MM.1S (cell line): Measurements from ENCODE around the gene BMF.

ENCODE experiments used
- DNase-seq: peaks from one replicate; pipeline ENCODE4 v3.0.0-alpha.2; 2015
- H2AFZ ChIP-seq: fragments of 300-600 bp; sonication (generic); 2 replicates; pipeline ENCODE4 v1.6.0; 2016; ENCODE audit warnings: antibody characterized with exemption, low read length
- H3F3A ChIP-seq: fragments of 300-600 bp; sonication (generic); 2 replicates; pipeline ENCODE4 v1.6.1; 2016; ENCODE audit warnings: mild to moderate bottlenecking, antibody characterized with exemption, low read length, moderate library complexity, mixed read lengths; ENCODE audit not compliant: insufficient read depth
- H3K27ac ChIP-seq: fragments of 300-600 bp; sonication (generic); 2 replicates; pipeline ENCODE4 v1.5.1; 2016; ENCODE audit warnings: mild to moderate bottlenecking, low read length
- H3K27me3 ChIP-seq: fragments of 300-600 bp; sonication (generic); replicated peaks from 2 replicates; pipeline ENCODE4 v1.6.0; 2016; ENCODE audit warnings: low read length; ENCODE audit not compliant: insufficient read depth
- H3K36me3 ChIP-seq: fragments of 300-600 bp; sonication (generic); replicated peaks from 2 replicates; pipeline ENCODE4 v1.6.1; 2016; ENCODE audit warnings: mild to moderate bottlenecking, low read length, mixed read lengths; ENCODE audit not compliant: insufficient read depth
- H3K4me1 ChIP-seq: fragments of 300-600 bp; sonication (generic); 2 replicates; pipeline ENCODE4 v1.6.1; 2016; ENCODE audit warnings: low read length, mixed read lengths
- H3K4me2 ChIP-seq: fragments of 300-600 bp; sonication (generic); 2 replicates; pipeline ENCODE4 v1.6.0; 2016; ENCODE audit warnings: low read depth, low read length
- H3K4me3 ChIP-seq: fragments of 300-600 bp; sonication (generic); 2 replicates; pipeline ENCODE4 v1.5.1; 2016; ENCODE audit warnings: low read length, mixed read lengths
- H3K79me2 ChIP-seq: fragments of 300-600 bp; sonication (generic); 2 replicates; pipeline ENCODE4 v1.6.1; 2016; ENCODE audit warnings: mixed run types, low read length, mixed read lengths
- H3K9ac ChIP-seq: fragments of 300-600 bp; sonication (generic); 2 replicates; pipeline ENCODE4 v1.6.1; 2016; ENCODE audit warnings: low read length, mixed read lengths
- H3K9me2 ChIP-seq: fragments of 300-600 bp; sonication (generic); replicated peaks from 2 replicates; pipeline ENCODE4 v1.6.1; 2016; ENCODE audit warnings: mild to moderate bottlenecking, low read length, mixed read lengths; ENCODE audit not compliant: insufficient read depth
- H3K9me3 ChIP-seq: fragments of 300-600 bp; sonication (generic); replicated peaks from 2 replicates; pipeline ENCODE4 v1.6.1; 2016; ENCODE audit warnings: mild to moderate bottlenecking, low read length, mixed read lengths; ENCODE audit not compliant: insufficient read depth
- H4K20me1 ChIP-seq: fragments of 300-600 bp; sonication (generic); 2 replicates; pipeline ENCODE4 v1.6.1; 2016; ENCODE audit warnings: mild to moderate bottlenecking, low read length, moderate library complexity, mixed read lengths; ENCODE audit not compliant: insufficient read depth
- EZH2 ChIP-seq: fragments of 300-600 bp; sonication (generic); optimal IDR thresholded peaks from 2 replicates; pipeline ENCODE3; 2017; ENCODE audit warnings: low read depth, mild to moderate bottlenecking, antibody characterized with exemption, low read length, mixed read lengths
- EZH2phosphoT487 ChIP-seq: fragments of 300-600 bp; sonication (generic); IDR thresholded peaks from 2 replicates; pipeline ENCODE4 v1.6.1; 2018; ENCODE audit warnings: antibody characterized with exemption, low read length
- TF ChIP-seq, protein P1 (sequence below): fragments of 300-600 bp; sonication (generic); IDR thresholded peaks from 2 replicates; pipeline ENCODE4 v1.5.1; 2016; ENCODE audit warnings: antibody characterized with exemption, low read length, mixed read lengths

Gene BMF

GRCh38 chr15:40091861-40092255, 16.8 kb downstream of the BMF start:
- no peaks in the 10 kb centered on the region for H3K36me3 ChIP-seq
- no peak overlapping the region for H3K4me3 ChIP-seq
- no peak overlapping the region for H2AFZ ChIP-seq
- no peak overlapping the region for H3K27ac ChIP-seq
- H3K79me2 ChIP-seq: peaks cover 37% of the 10 kb centered on the region
- H3K9ac ChIP-seq: no peak overlapping the region
- H3K27me3 ChIP-seq: no peaks in the 10 kb centered on the region
- no peaks in the 10 kb centered on the region for H3K9me2 ChIP-seq
- DNase-seq: no peak
- TF ChIP-seq EZH2 (no peak), EZH2phosphoT487 (no peak)
- TF ChIP-seq, protein P1, sequence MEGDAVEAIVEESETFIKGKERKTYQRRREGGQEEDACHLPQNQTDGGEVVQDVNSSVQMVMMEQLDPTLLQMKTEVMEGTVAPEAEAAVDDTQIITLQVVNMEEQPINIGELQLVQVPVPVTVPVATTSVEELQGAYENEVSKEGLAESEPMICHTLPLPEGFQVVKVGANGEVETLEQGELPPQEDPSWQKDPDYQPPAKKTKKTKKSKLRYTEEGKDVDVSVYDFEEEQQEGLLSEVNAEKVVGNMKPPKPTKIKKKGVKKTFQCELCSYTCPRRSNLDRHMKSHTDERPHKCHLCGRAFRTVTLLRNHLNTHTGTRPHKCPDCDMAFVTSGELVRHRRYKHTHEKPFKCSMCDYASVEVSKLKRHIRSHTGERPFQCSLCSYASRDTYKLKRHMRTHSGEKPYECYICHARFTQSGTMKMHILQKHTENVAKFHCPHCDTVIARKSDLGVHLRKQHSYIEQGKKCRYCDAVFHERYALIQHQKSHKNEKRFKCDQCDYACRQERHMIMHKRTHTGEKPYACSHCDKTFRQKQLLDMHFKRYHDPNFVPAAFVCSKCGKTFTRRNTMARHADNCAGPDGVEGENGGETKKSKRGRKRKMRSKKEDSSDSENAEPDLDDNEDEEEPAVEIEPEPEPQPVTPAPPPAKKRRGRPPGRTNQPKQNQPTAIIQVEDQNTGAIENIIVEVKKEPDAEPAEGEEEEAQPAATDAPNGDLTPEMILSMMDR: no peak
- no peaks in the 10 kb centered on the region for H3K9me3 ChIP-seq
- peaks cover 30% of the 10 kb centered on the region for H3K4me1 ChIP-seq
- H3K4me2 ChIP-seq: no peak overlapping the region
- peaks cover 13% of the 10 kb centered on the region for H3F3A ChIP-seq
- no peaks in the 10 kb centered on the region for H4K20me1 ChIP-seq

- no peak overlapping the region for H3K4me3 ChIP-seq
- no peak overlapping the region for H3K27ac ChIP-seq
- H3K4me1 ChIP-seq: peaks cover 21% of the 10 kb centered on the region
Measured at GRCh38 chr15:40090774-40091455, 17.8 kb downstream of the BMF start.

DNA sequence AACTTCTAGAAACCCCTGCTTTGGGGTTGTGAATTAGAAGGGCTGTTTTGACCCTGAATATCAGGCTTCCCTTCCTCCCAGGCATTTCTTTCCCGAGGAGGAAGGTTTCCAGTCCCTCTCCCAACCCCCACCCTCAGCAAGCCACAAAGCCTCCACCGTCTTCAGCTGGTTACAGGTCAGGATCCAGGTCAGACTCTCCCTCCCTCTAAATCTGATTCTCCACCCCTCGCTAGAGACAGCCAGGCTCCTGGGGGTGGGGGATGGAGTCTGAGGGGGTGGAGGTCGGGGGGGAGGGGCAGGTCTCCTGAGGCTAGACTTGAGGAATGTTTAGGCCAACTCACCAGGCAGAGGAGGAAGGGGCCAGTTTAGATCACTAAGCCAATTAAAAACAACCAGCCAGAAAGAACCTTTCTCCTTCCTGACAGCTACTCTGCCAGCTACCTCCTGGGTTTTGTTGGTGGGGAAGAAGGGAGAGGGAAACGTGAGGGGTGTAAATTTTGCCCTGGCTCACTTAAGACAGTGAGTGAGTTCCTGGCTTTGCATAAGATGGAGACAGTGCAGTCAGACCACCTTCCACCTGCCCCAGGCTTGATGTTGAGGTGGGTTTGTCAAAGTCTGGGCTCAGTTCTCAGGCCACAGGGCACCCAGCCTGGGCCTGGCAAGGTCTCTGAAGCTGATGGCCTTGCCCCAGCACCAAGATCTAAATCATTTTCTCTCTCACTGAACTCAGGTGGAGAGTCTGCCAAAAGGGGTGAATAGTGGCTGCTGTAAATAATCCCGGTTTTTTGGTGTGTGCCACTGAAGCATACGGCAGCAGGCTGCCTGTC, 19.5 kb downstream of the BMF start:
- no peak overlapping the region for H3K27ac ChIP-seq
- no peak overlapping the region for H3K4me2 ChIP-seq
- no peaks in the 10 kb centered on the region for H3K27me3 ChIP-seq
- no peak overlapping the region for H3K9ac ChIP-seq
- no peak overlapping the region for H3K4me3 ChIP-seq
- H3K4me1 ChIP-seq: peaks cover 3% of the 10 kb centered on the region; the same call in 1 of the 2 replicates
- no peaks in the 10 kb centered on the region for H3K9me2 ChIP-seq
- H4K20me1 ChIP-seq: no peaks in the 10 kb centered on the region
- H3K79me2 ChIP-seq: peaks cover 19% of the 10 kb centered on the region
- no peak overlapping the region for H2AFZ ChIP-seq
- H3K9me3 ChIP-seq: no peaks in the 10 kb centered on the region
- no peak for TF ChIP-seq EZH2
- no peak for DNase-seq
- no peaks in the 10 kb centered on the region for H3K36me3 ChIP-seq
- H3F3A ChIP-seq: no peaks in the 10 kb centered on the region

More at GRCh38 chr15:40090774-40091455, 17.8 kb downstream of the BMF start:
- H3K9me3 ChIP-seq: no peaks in the 10 kb centered on the region
- no peak overlapping the region for H3K4me2 ChIP-seq
- no peak overlapping the region for H2AFZ ChIP-seq
- H3K36me3 ChIP-seq: no peaks in the 10 kb centered on the region
- H3K9ac ChIP-seq: no peak overlapping the region
- H3K9me2 ChIP-seq: no peaks in the 10 kb centered on the region
- no peaks in the 10 kb centered on the region for H4K20me1 ChIP-seq
- TF ChIP-seq EZH2phosphoT487: no peak
- no peak for TF ChIP-seq EZH2
- TF ChIP-seq, protein P1: no peak
- DNase-seq: no peak
- H3K27me3 ChIP-seq: no peaks in the 10 kb centered on the region
- H3K79me2 ChIP-seq: peaks cover 37% of the 10 kb centered on the region
- H3F3A ChIP-seq: peaks cover 5% of the 10 kb centered on the region; the same call in 1 of the 2 replicates
